ENCODE measurements around the gene GREM2.

Gene GREM2

GRCh38 chr1:240621249-240621648 lies 9.3 kb upstream of the GREM2 start:
- Histone ChIP-seq H3K9ac (ENCODE audit: low read length) (no peak overlapping the region), H3K4me1 (ENCODE audit: control insufficient read depth, insufficient read depth, low read length) (no peaks in the 10 kb centered on the region), H3K9me3 (ENCODE audit: control insufficient read depth, low read length) (no peaks in the 10 kb centered on the region), H3K4me3 (ENCODE audit: low read length) (no peak overlapping the region), H3K36me3 (ENCODE audit: control insufficient read depth, insufficient read depth, low read length) (no peaks in the 10 kb centered on the region), H3K27me3 (ENCODE audit: control insufficient read depth, insufficient read depth, low read length) (no peaks in the 10 kb centered on the region)

GRCh38 chr1:240619906-240620621 lies 8.1 kb upstream of the GREM2 start:
- Histone ChIP-seq H3K36me3 (ENCODE audit: control insufficient read depth, insufficient read depth, low read length) (no peaks in the 10 kb centered on the region), H3K9ac (ENCODE audit: low read length) (no peak overlapping the region), H3K4me1 (ENCODE audit: control insufficient read depth, insufficient read depth, low read length) (no peaks in the 10 kb centered on the region), H3K4me3 (ENCODE audit: low read length) (no peak overlapping the region), H3K9me3 (ENCODE audit: control insufficient read depth, low read length) (no peaks in the 10 kb centered on the region), H3K27me3 (ENCODE audit: control insufficient read depth, insufficient read depth, low read length) (no peaks in the 10 kb centered on the region)

DNA sequence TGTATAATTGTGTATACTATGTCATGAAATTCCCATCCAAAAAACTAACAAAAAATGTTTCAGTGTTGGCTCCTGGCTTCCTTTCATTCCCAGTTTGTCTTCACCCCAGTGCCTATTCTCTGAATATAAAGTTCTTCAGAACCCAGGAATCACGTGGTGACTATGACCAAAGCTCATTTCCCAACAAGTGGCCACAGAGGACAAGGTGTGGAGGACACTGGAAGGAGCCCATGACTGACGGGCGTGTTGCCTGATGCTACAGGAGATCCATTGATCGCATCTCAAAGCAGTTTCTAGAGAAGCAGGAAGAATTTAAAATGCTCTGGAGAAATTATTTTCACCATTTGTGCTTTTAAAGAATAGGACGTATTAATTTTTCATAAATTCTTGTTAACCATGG lies 7.4 kb upstream of the GREM2 start:
- H3K4me3 ChIP-seq (ENCODE audit: low read length): no peak overlapping the region
- H3K27me3 ChIP-seq (ENCODE audit: control insufficient read depth, insufficient read depth, low read length): no peaks in the 10 kb centered on the region
- no peaks in the 10 kb centered on the region for H3K36me3 ChIP-seq (ENCODE audit: control insufficient read depth, insufficient read depth, low read length)
- H3K4me1 ChIP-seq (ENCODE audit: control insufficient read depth, insufficient read depth, low read length): no peaks in the 10 kb centered on the region
- H3K9ac ChIP-seq (ENCODE audit: low read length): no peak overlapping the region
- no peaks in the 10 kb centered on the region for H3K9me3 ChIP-seq (ENCODE audit: control insufficient read depth, low read length)

DNA sequence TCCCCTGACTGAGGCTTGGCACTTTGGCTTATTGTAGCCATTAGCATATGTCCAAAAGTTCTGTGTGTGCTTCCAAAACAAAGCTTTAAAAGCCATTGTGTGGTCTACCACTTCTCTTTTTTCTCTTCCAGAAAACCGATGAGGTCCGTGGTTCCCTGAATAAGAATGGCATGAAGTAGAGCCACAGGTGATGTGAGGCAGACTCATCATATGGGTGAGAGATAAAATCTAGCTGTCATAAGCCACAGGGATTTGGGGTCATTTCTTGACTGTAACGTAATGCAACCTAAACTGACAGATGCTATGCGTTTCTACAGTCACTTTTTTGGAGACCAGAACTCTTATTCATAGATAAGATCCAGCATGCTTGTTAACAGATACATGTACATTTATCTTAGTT lies 7.0 kb upstream of the GREM2 start:
- no peak overlapping the region for H3K4me3 ChIP-seq (ENCODE audit: low read length)
- no peaks in the 10 kb centered on the region for H3K27me3 ChIP-seq (ENCODE audit: control insufficient read depth, insufficient read depth, low read length)
- H3K9ac ChIP-seq (ENCODE audit: low read length): no peak overlapping the region
- H3K9me3 ChIP-seq (ENCODE audit: control insufficient read depth, low read length): no peaks in the 10 kb centered on the region
- no peaks in the 10 kb centered on the region for H3K4me1 ChIP-seq (ENCODE audit: control insufficient read depth, insufficient read depth, low read length)
- no peaks in the 10 kb centered on the region for H3K36me3 ChIP-seq (ENCODE audit: control insufficient read depth, insufficient read depth, low read length)

- no peaks in the 10 kb centered on the region for H3K9me3 ChIP-seq (ENCODE audit: control insufficient read depth, low read length)
- peaks cover 20% of the 10 kb centered on the region for H3K27me3 ChIP-seq (ENCODE audit: control insufficient read depth, insufficient read depth, low read length)
- H3K36me3 ChIP-seq (ENCODE audit: control insufficient read depth, insufficient read depth, low read length): no peaks in the 10 kb centered on the region
- no peak overlapping the region for H3K4me3 ChIP-seq (ENCODE audit: low read length)
- H3K9ac ChIP-seq (ENCODE audit: low read length): no peak overlapping the region
- peaks cover 5% of the 10 kb centered on the region for H3K4me1 ChIP-seq (ENCODE audit: control insufficient read depth, insufficient read depth, low read length)
Measured at GRCh38 chr1:240616018-240616417, 4.1 kb upstream of the GREM2 start.

GRCh38 chr1:240613356-240614142 lies 1.6 kb upstream of the GREM2 start:
- Histone ChIP-seq H3K9ac (ENCODE audit: low read length) (no peak overlapping the region), H3K9me3 (ENCODE audit: control insufficient read depth, low read length) (no peaks in the 10 kb centered on the region), H3K27me3 (ENCODE audit: control insufficient read depth, insufficient read depth, low read length) (peaks cover 31% of the 10 kb centered on the region)

GRCh38 chr1:240612811-240613210 lies 856 bp upstream of the GREM2 start:
- Histone ChIP-seq H3K4me1 (ENCODE audit: control insufficient read depth, insufficient read depth, low read length) (peaks cover 5% of the 10 kb centered on the region), H3K9ac (ENCODE audit: low read length) (no peak overlapping the region), H3K9me3 (ENCODE audit: control insufficient read depth, low read length) (no peaks in the 10 kb centered on the region), H3K27me3 (ENCODE audit: control insufficient read depth, insufficient read depth, low read length) (peaks cover 31% of the 10 kb centered on the region), H3K36me3 (ENCODE audit: control insufficient read depth, insufficient read depth, low read length) (no peaks in the 10 kb centered on the region), H3K4me3 (ENCODE audit: low read length) (no peak overlapping the region)

More at GRCh38 chr1:240613356-240614142, 1.6 kb upstream of the GREM2 start:
- H3K4me3 ChIP-seq (ENCODE audit: low read length): no peak overlapping the region
- no peaks in the 10 kb centered on the region for H3K36me3 ChIP-seq (ENCODE audit: control insufficient read depth, insufficient read depth, low read length)
- peaks cover 5% of the 10 kb centered on the region for H3K4me1 ChIP-seq (ENCODE audit: control insufficient read depth, insufficient read depth, low read length)

DNA sequence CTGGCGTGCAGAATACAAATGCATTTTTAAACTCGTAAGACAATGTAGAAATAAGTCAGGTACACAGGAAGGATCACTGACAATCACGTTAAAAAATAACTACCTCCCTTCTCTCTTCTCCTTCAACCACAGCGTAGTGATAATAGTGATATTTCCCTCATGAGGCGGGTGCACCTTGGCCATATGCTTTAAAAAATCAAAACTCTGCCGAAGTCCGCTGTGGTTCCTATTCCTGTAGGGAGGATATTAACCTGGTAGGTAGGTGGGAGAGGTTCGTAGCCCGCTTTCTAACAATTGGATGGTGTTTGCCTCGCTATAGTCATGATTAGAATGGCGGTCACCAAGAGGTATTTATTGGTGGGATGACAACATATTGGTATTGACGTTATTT lies 732 bp downstream of the GREM2 start:
- peaks cover 31% of the 10 kb centered on the region for H3K27me3 ChIP-seq (ENCODE audit: control insufficient read depth, insufficient read depth, low read length)
- no peaks in the 10 kb centered on the region for H3K36me3 ChIP-seq (ENCODE audit: control insufficient read depth, insufficient read depth, low read length)
- peak overlapping the region; percentile 31 for H3K4me3 ChIP-seq (ENCODE audit: low read length)
- peaks cover 5% of the 10 kb centered on the region for H3K4me1 ChIP-seq (ENCODE audit: control insufficient read depth, insufficient read depth, low read length)
- H3K9me3 ChIP-seq (ENCODE audit: control insufficient read depth, low read length): no peaks in the 10 kb centered on the region
- H3K9ac ChIP-seq (ENCODE audit: low read length): peak overlapping the region; percentile 52

DNA sequence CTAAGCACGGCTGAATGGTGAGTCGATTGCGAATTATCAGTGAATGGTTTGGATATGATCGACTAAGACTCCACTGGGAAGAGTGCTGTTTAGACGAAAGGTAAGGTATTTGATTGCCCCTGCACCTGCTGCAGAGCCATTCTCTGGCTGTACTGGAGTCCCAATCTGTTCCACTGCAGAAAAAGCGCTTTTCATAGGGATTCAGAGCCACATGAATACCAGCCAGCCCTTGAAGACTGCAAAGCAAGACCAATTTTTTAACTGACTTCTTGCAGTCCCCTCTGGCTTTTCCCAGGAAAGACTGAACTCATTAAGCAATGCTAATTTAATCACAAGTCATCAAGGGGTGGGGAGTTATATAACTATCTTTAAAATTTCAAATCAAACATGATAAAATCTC lies 1.3 kb downstream of the GREM2 start:
- no peak overlapping the region for H3K4me3 ChIP-seq (ENCODE audit: low read length)
- no peaks in the 10 kb centered on the region for H3K36me3 ChIP-seq (ENCODE audit: control insufficient read depth, insufficient read depth, low read length)
- H3K4me1 ChIP-seq (ENCODE audit: control insufficient read depth, insufficient read depth, low read length): peaks cover 5% of the 10 kb centered on the region
- no peaks in the 10 kb centered on the region for H3K9me3 ChIP-seq (ENCODE audit: control insufficient read depth, low read length)
- H3K27me3 ChIP-seq (ENCODE audit: control insufficient read depth, insufficient read depth, low read length): peaks cover 31% of the 10 kb centered on the region
- H3K9ac ChIP-seq (ENCODE audit: low read length): no peak overlapping the region

DNA sequence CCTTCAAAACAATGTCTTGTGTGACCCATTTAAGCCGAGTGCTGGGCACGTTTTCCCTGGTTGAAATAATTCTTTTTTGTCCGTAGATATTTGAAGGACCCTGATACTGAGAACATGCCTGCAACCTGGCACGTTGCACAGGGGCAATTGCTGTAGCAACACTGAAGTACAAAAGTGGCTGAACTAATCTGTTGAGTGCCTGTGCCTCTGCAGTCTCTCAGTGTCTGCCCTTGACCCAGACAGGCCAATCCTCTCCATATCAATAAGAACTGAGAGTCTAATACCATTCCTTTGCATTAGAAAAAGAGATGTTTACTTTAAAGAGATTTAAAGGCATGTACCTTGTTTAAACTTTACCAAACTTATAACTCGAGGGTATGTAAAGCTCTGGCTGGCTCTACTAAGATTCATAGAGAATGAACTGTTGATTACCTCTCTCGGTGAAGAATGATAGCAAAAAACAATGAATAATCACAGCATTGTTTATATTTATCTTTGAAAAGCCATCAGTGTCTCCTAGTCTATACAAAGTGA lies 2.4 kb downstream of the GREM2 start:
- peaks cover 31% of the 10 kb centered on the region for H3K27me3 ChIP-seq (ENCODE audit: control insufficient read depth, insufficient read depth, low read length)

DNA sequence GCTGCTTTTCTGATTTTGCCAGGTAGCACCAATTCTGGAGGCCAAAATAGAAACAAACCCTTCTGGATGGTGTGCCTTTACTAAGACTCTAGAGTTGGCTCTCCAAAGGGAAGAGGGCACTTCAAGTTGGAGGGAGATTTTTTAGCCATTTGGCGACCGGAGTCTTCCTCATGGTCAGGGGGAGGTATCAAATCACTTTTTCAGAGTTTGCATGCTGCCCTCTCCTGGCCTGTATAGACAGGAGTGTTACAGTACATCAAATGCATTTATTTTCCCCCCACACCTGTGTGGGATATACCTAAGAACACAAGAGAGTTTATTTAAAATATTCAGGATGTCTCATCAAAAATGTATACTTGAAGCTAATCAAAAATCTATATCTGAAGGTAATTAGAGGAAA lies 3.2 kb downstream of the GREM2 start:
- H3K9me3 ChIP-seq (ENCODE audit: control insufficient read depth, low read length): no peaks in the 10 kb centered on the region
- H3K27me3 ChIP-seq (ENCODE audit: control insufficient read depth, insufficient read depth, low read length): peaks cover 31% of the 10 kb centered on the region
- no peak overlapping the region for H3K9ac ChIP-seq (ENCODE audit: low read length)
- H3K4me1 ChIP-seq (ENCODE audit: control insufficient read depth, insufficient read depth, low read length): peaks cover 5% of the 10 kb centered on the region
- H3K36me3 ChIP-seq (ENCODE audit: control insufficient read depth, insufficient read depth, low read length): no peaks in the 10 kb centered on the region
- no peak overlapping the region for H3K4me3 ChIP-seq (ENCODE audit: low read length)

More for the DNA sequence above, 2.4 kb downstream of the GREM2 start:
- Histone ChIP-seq H3K4me1 (ENCODE audit: control insufficient read depth, insufficient read depth, low read length) (peaks cover 5% of the 10 kb centered on the region), H3K36me3 (ENCODE audit: control insufficient read depth, insufficient read depth, low read length) (no peaks in the 10 kb centered on the region), H3K4me3 (ENCODE audit: low read length) (no peak overlapping the region), H3K9me3 (ENCODE audit: control insufficient read depth, low read length) (no peaks in the 10 kb centered on the region), H3K9ac (ENCODE audit: low read length) (no peak overlapping the region)

GRCh38 chr1:240607006-240607405 lies 4.9 kb downstream of the GREM2 start:
- no peaks in the 10 kb centered on the region for H3K9me3 ChIP-seq (ENCODE audit: control insufficient read depth, low read length)
- H3K27me3 ChIP-seq (ENCODE audit: control insufficient read depth, insufficient read depth, low read length): peaks cover 21% of the 10 kb centered on the region
- H3K4me1 ChIP-seq (ENCODE audit: control insufficient read depth, insufficient read depth, low read length): peaks cover 1% of the 10 kb centered on the region
- H3K36me3 ChIP-seq (ENCODE audit: control insufficient read depth, insufficient read depth, low read length): no peaks in the 10 kb centered on the region
- H3K4me3 ChIP-seq (ENCODE audit: low read length): no peak overlapping the region
- H3K9ac ChIP-seq (ENCODE audit: low read length): no peak overlapping the region

All from mucosa of stomach (tissue), 1 donor.